ENCODE results near the gene ALOXE3. TPM values are rescaled to one million over a fixed set of nuclear protein-coding genes. Genes with fewer than 3 reads are reported as not detected.

The ALOXE3 gene
- polyA plus RNA-seq, 6 donors from 2014 or later, result not detected

- Mint-ChIP-seq H3K27me3 (peaks cover 10 to 29% (median 24%) of the 10 kb centered on the region in 3 donors), H3K4me1 (peaks cover 0 to 4% (median 0%) of the 10 kb centered on the region in 3 donors), H3K9me3 (no peaks in the 10 kb centered on the region), H3K4me3 (no peak overlapping the region), H3K36me3 (no peaks in the 10 kb centered on the region), H3K27ac (peak overlapping the region in 1 of 6 donors; percentile 26)
- no peak for ATAC-seq (ENCODE audit: low read depth in 2 of 2)
- DNase-seq, result no peak
Measured at GRCh38 chr17:8047769-8048110, 70.6 kb downstream of the ALOXE3 start.

- DNase-seq (no peak), ATAC-seq (ENCODE audit: low read depth in 2 of 2) (no peak)
- Mint-ChIP-seq H3K9me3 (no peaks in the 10 kb centered on the region), H3K4me3 (peak overlapping the region in 1 of 8 donors; percentile 6), H3K27me3 (peaks cover 10 to 29% (median 24%) of the 10 kb centered on the region in 3 donors), H3K36me3 (no peaks in the 10 kb centered on the region), H3K27ac (no peak overlapping the region), H3K4me1 (peaks cover 0 to 4% (median 0%) of the 10 kb centered on the region in 3 donors)
Measured at GRCh38 chr17:8046929-8047768, 71.2 kb downstream of the ALOXE3 start.

- Mint-ChIP-seq H3K36me3 (no peaks in the 10 kb centered on the region), H3K27me3 (peaks cover 12 to 32% (median 25%) of the 10 kb centered on the region in 3 donors), H3K27ac (peak overlapping the region in 1 of 6 donors; percentile 67), H3K9me3 (no peaks in the 10 kb centered on the region), H3K4me1 (peaks cover 0 to 4% (median 0%) of the 10 kb centered on the region in 3 donors), H3K4me3 (peak overlapping the region in 1 of 8 donors; percentile 6)
- ATAC-seq (ENCODE audit: low read depth in 2 of 2) (no peak), DNase-seq (no peak)
Measured at GRCh38 chr17:8046306-8046928, 71.9 kb downstream of the ALOXE3 start.

Other genes starting within 250 kb of the ALOXE3 start
- 1 to 10 TPM in 5 of 6 donors, under 1 TPM in 1; 0.06 to 8.0 (median 3.4) TPM for gene CHD3, start 229.7 kb downstream of the ALOXE3 start, polyA plus RNA-seq (ENCODE audit: low read depth in 6 of 6)
- 1 to 10 TPM in 5 of 6 donors, under 1 TPM in 1; 0.60 to 5.2 (median 2.9) TPM for gene RNF227, start 202.2 kb downstream of the ALOXE3 start, polyA plus RNA-seq (ENCODE audit: low read depth in 6 of 6)
- under 1 TPM in 1 of 6 donors, not detected in 5; 0.15 TPM for gene KCNAB3, start 188.7 kb downstream of the ALOXE3 start, polyA plus RNA-seq (ENCODE audit: low read depth in 6 of 6)
- 100 to 1,000 TPM; 202 to 349 (median 224) TPM for gene TRAPPC1, start 186.6 kb downstream of the ALOXE3 start, polyA plus RNA-seq (ENCODE audit: low read depth in 6 of 6)
- gene CNTROB, start 186.3 kb downstream of the ALOXE3 start, polyA plus RNA-seq (ENCODE audit: low read depth in 6 of 6), result 10 to 100 TPM in 1 of 6 donors, 1 to 10 TPM in 5; 3.3 to 14.2 (median 7.6) TPM
- gene GUCY2D, start 115.9 kb downstream of the ALOXE3 start, polyA plus RNA-seq (ENCODE audit: low read depth in 6 of 6), result not detected
- gene ALOX15B, start 79.5 kb downstream of the ALOXE3 start, polyA plus RNA-seq (ENCODE audit: low read depth in 6 of 6), result not detected
- 1 to 10 TPM in 2 of 6 donors, under 1 TPM in 2, not detected in 2; 0.45 to 2.4 (median 1.1) TPM for gene ALOX12B, start 30.8 kb downstream of the ALOXE3 start, polyA plus RNA-seq (ENCODE audit: low read depth in 6 of 6)
- not detected for gene HES7, start 5.6 kb upstream of the ALOXE3 start, polyA plus RNA-seq (ENCODE audit: low read depth in 6 of 6)
- gene PER1, start 33.9 kb upstream of the ALOXE3 start, polyA plus RNA-seq (ENCODE audit: low read depth in 6 of 6), result 10 to 100 TPM in 5 of 6 donors, 1 to 10 TPM in 1; 4.5 to 20.9 (median 13.5) TPM
- gene VAMP2, start 44.4 kb upstream of the ALOXE3 start, polyA plus RNA-seq (ENCODE audit: low read depth in 6 of 6), result 10 to 100 TPM; 37.8 to 89.1 (median 65.9) TPM
- 10 to 100 TPM; 29.9 to 42.3 (median 34.7) TPM for gene TMEM107, start 57.9 kb upstream of the ALOXE3 start, polyA plus RNA-seq (ENCODE audit: low read depth in 6 of 6)
- 10 to 100 TPM; 14.8 to 24.2 (median 20.4) TPM for gene BORCS6, start 71.7 kb upstream of the ALOXE3 start, polyA plus RNA-seq (ENCODE audit: low read depth in 6 of 6)
- not detected for gene AURKB, start 92.1 kb upstream of the ALOXE3 start, polyA plus RNA-seq (ENCODE audit: low read depth in 6 of 6)
- 10 to 100 TPM; 13.5 to 34.9 (median 22.3) TPM for gene CTC1, start 129.5 kb upstream of the ALOXE3 start, polyA plus RNA-seq (ENCODE audit: low read depth in 6 of 6)
- gene PFAS, start 130.8 kb upstream of the ALOXE3 start, polyA plus RNA-seq (ENCODE audit: low read depth in 6 of 6), result 10 to 100 TPM; 11.6 to 29.8 (median 17.9) TPM
- 100 to 1,000 TPM in 1 of 6 donors, 10 to 100 TPM in 5; 65.8 to 110 (median 79.7) TPM for gene RANGRF, start 170.2 kb upstream of the ALOXE3 start, polyA plus RNA-seq (ENCODE audit: low read depth in 6 of 6)
- gene SLC25A35, start 176.9 kb upstream of the ALOXE3 start, polyA plus RNA-seq (ENCODE audit: low read depth in 6 of 6), result 1 to 10 TPM; 1.5 to 4.6 (median 2.1) TPM
- gene ARHGEF15, start 191.7 kb upstream of the ALOXE3 start, polyA plus RNA-seq (ENCODE audit: low read depth in 6 of 6), result not detected
- gene ODF4, start 221.3 kb upstream of the ALOXE3 start, polyA plus RNA-seq (ENCODE audit: low read depth in 6 of 6), result not detected